ENCODE data around the gene MREG.

The MREG gene

DNA sequence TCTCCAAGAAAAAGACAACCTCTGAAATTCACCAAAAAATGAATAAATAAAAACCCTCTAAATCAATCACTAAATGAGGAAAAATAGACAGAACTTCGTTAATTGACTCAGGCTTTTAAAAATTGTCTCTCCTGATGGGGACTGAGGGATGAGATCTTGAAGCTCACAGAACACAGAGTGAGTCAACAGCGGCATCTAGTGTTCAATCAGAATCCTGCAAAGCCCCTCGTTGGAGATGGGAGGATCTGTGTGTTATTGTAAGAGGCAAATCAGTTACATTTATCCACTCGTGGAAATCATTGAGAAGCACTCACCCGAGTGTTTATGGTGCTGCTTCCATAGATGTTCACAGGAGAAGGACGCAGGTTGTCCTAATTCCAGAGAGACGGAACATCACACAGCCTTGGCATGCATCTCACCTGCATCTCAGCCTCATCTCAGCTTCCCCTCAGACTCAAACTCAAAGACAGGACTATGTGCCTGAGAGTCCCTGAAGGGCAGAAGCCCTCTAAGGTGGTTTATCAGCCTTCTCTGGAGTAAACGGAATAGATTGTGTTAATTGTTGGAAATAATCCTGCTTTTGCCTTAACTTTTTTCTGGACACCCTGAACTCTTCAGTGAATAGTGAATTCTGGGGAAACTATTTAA, 82.0 kb downstream of the MREG start:
- no CpG with 5 or more reads among the region's 8 CpGs for WGBS (ENCODE audit: extremely low coverage, insufficient coverage, insufficient read length)
- H3K14ac ChIP-seq (ENCODE audit: low read length) = no peak overlapping the region

GRCh38 chr2:215930505-215931253, 82.7 kb downstream of the MREG start:
- WGBS (ENCODE audit: extremely low coverage, insufficient coverage, insufficient read length) = no CpG with 5 or more reads among the region's 8 CpGs
- Histone ChIP-seq H2BK120ac (ENCODE audit: insufficient read depth, low read length, poor library complexity) (peak overlapping the region; percentile 56), H4K12ac (ENCODE audit: low read depth, low read length) (no peak overlapping the region), H3K79me2 (ENCODE audit: control insufficient read depth, insufficient read depth, low read length, poor library complexity) (no peaks in the 10 kb centered on the region), H3K14ac (ENCODE audit: low read length) (no peak overlapping the region), H3K4me2 (ENCODE audit: low read length) (no peak overlapping the region), H3K36me3 (ENCODE audit: control insufficient read depth in 1 of 2, insufficient read depth in 2 of 2, low read length in 2 of 2) (no peaks in the 10 kb centered on the region), H4K91ac (ENCODE audit: low read depth, low read length) (peak overlapping the region; percentile 15), H4K8ac (ENCODE audit: low read depth, low read length) (peak overlapping the region; percentile 13), H3K18ac (ENCODE audit: low read length) (no peak overlapping the region), H2BK12ac (ENCODE audit: low read length) (no peak overlapping the region), H2BK5ac (ENCODE audit: low read depth, low read length, poor library complexity) (no peak overlapping the region), H3K4me3 (ENCODE audit: low read depth, low read length) (no peak overlapping the region), H3K9ac (ENCODE audit: low read length) (no peak overlapping the region), H3K79me1 (ENCODE audit: low read length) (peaks cover 11% of the 10 kb centered on the region), H3K27me3 (ENCODE audit: insufficient read depth, low read length) (no peaks in the 10 kb centered on the region), H3K4me1 (ENCODE audit: control insufficient read depth in 1 of 2, insufficient read depth in 2 of 2, low read length in 2 of 2) (peaks cover 7 to 13% of the 10 kb centered on the region in 2 experiments), H3K4ac (ENCODE audit: low read depth, low read length) (no peak overlapping the region), H2AK5ac (ENCODE audit: low read length) (no peak overlapping the region), H3K9me3 (ENCODE audit: insufficient read depth, low read depth, low read length) (no peaks in the 10 kb centered on the region), H3K27ac (ENCODE audit: low read depth, low read length) (peak overlapping the region; percentile 83), H3K23ac (ENCODE audit: low read length) (no peak overlapping the region), H2AFZ (ENCODE audit: insufficient read depth, low read length, poor library complexity) (no peak overlapping the region)
- peak; percentile 73 to 97 for DNase-seq

More for the DNA sequence above, 82.0 kb downstream of the MREG start:
- Histone ChIP-seq H3K36me3 (ENCODE audit: control insufficient read depth in 1 of 2, insufficient read depth in 2 of 2, low read length in 2 of 2) (no peaks in the 10 kb centered on the region), H2BK120ac (ENCODE audit: insufficient read depth, low read length, poor library complexity) (no peak overlapping the region), H3K27me3 (ENCODE audit: insufficient read depth, low read length) (no peaks in the 10 kb centered on the region), H3K4me3 (ENCODE audit: low read depth, low read length) (no peak overlapping the region), H3K9ac (ENCODE audit: low read length) (no peak overlapping the region), H3K18ac (ENCODE audit: low read length) (no peak overlapping the region), H3K23ac (ENCODE audit: low read length) (no peak overlapping the region), H4K12ac (ENCODE audit: low read depth, low read length) (no peak overlapping the region), H3K79me1 (ENCODE audit: low read length) (peaks cover 11% of the 10 kb centered on the region), H2BK12ac (ENCODE audit: low read length) (peak overlapping the region; percentile 91), H2BK5ac (ENCODE audit: low read depth, low read length, poor library complexity) (peak overlapping the region; percentile 72), H4K91ac (ENCODE audit: low read depth, low read length) (peak overlapping the region; percentile 51), H3K4ac (ENCODE audit: low read depth, low read length) (no peak overlapping the region), H4K8ac (ENCODE audit: low read depth, low read length) (peak overlapping the region; percentile 1), H3K27ac (ENCODE audit: low read depth, low read length) (no peak overlapping the region), H2AFZ (ENCODE audit: insufficient read depth, low read length, poor library complexity) (no peak overlapping the region), H3K9me3 (ENCODE audit: insufficient read depth, low read depth, low read length) (no peaks in the 10 kb centered on the region), H3K4me1 (ENCODE audit: control insufficient read depth in 1 of 2, insufficient read depth in 2 of 2, low read length in 2 of 2) (peaks cover 7 to 13% of the 10 kb centered on the region in 2 experiments), H3K4me2 (ENCODE audit: low read length) (no peak overlapping the region), H2AK5ac (ENCODE audit: low read length) (peak overlapping the region; percentile 84), H3K79me2 (ENCODE audit: control insufficient read depth, insufficient read depth, low read length, poor library complexity) (no peaks in the 10 kb centered on the region)
- peak; percentile 82 to 94 for DNase-seq

DNA sequence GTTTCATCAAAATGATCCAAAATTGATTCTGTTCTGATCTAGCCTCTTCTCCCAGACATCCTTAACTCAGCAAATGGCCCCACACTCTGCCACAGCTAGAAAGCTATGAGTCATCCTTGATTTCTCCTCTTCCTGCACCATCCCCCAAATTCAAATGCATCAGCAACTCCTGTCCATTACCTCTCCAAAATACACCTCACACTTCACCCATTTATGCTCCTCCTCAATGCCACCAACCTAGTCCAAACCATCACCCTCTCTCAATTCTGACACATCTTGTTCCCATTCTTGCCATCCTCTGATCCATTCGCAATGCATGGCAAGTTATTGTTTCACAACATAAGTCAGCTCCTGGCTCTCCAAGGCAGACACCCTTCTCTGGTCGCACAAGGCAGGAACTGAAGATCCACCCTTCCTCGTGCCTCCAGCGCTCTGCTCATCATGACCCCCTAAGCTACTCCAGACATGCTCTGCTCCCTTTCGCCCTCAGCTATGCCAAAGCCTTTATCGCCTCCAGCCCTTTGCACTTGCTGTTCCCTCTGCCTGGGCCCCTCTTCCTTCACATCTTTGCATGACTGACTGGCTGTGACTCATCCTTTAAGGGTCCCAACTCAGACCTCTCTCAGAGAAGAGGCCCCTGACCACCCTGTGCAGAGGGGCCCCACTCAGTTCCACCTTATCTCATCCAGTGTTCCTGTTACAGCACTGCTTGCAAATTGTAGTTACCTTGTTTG, 83.6 kb downstream of the MREG start:
- Histone ChIP-seq H4K8ac (ENCODE audit: low read depth, low read length) (peak overlapping the region; percentile 0), H3K9me3 (ENCODE audit: insufficient read depth, low read depth, low read length) (no peaks in the 10 kb centered on the region), H3K27ac (ENCODE audit: low read depth, low read length) (peak overlapping the region; percentile 83), H3K4ac (ENCODE audit: low read depth, low read length) (no peak overlapping the region), H3K4me2 (ENCODE audit: low read length) (no peak overlapping the region), H3K14ac (ENCODE audit: low read length) (peak overlapping the region; percentile 7), H3K27me3 (ENCODE audit: insufficient read depth, low read length) (no peaks in the 10 kb centered on the region), H2BK120ac (ENCODE audit: insufficient read depth, low read length, poor library complexity) (peak overlapping the region; percentile 4), H3K4me3 (ENCODE audit: low read depth, low read length) (no peak overlapping the region), H2AK5ac (ENCODE audit: low read length) (peak overlapping the region; percentile 28), H3K79me2 (ENCODE audit: control insufficient read depth, insufficient read depth, low read length, poor library complexity) (no peaks in the 10 kb centered on the region), H4K91ac (ENCODE audit: low read depth, low read length) (peak overlapping the region; percentile 15), H3K36me3 (ENCODE audit: control insufficient read depth in 1 of 2, insufficient read depth in 2 of 2, low read length in 2 of 2) (no peaks in the 10 kb centered on the region), H2BK12ac (ENCODE audit: low read length) (peak overlapping the region; percentile 34), H4K12ac (ENCODE audit: low read depth, low read length) (no peak overlapping the region), H2AFZ (ENCODE audit: insufficient read depth, low read length, poor library complexity) (no peak overlapping the region), H2BK5ac (ENCODE audit: low read depth, low read length, poor library complexity) (peak overlapping the region; percentile 3), H3K4me1 (ENCODE audit: control insufficient read depth in 1 of 2, insufficient read depth in 2 of 2, low read length in 2 of 2) (peaks cover 7 to 13% of the 10 kb centered on the region in 2 experiments), H3K23ac (ENCODE audit: low read length) (no peak overlapping the region), H3K9ac (ENCODE audit: low read length) (no peak overlapping the region), H3K79me1 (ENCODE audit: low read length) (peaks cover 11% of the 10 kb centered on the region), H3K18ac (ENCODE audit: low read length) (no peak overlapping the region)
- peak in 1 of 2 donors; percentile 18 for DNase-seq
- WGBS (ENCODE audit: extremely low coverage, insufficient coverage, insufficient read length) = no CpG with 5 or more reads among the region's 6 CpGs

DNA sequence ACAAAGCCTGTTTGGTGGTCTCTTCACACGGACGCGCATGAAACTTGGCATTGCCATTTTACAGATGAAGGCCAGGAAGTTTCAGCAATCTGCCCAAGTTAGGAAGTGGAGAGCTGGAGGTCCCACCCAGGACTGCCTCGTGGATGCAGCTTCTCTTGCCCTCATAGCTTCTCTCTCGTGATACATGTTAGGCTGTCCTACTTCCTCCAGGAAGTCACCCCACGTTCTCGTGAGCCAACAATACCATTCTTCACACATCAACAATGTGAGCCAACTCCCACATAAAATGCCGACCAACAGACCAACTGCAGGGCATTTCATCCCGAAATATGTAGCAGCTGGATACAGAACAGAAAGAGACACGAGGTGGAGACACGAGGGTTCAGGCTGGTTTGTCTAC, 85.3 kb downstream of the MREG start:
- Histone ChIP-seq H4K91ac (ENCODE audit: low read depth, low read length) (peak overlapping the region; percentile 13), H4K8ac (ENCODE audit: low read depth, low read length) (no peak overlapping the region), H3K79me1 (ENCODE audit: low read length) (peaks cover 11% of the 10 kb centered on the region), H3K4ac (ENCODE audit: low read depth, low read length) (no peak overlapping the region), H3K27ac (ENCODE audit: low read depth, low read length) (no peak overlapping the region), H2BK5ac (ENCODE audit: low read depth, low read length, poor library complexity) (no peak overlapping the region), H3K9ac (ENCODE audit: low read length) (no peak overlapping the region), H3K4me3 (ENCODE audit: low read depth, low read length) (no peak overlapping the region), H2BK120ac (ENCODE audit: insufficient read depth, low read length, poor library complexity) (peak overlapping the region; percentile 4), H3K4me2 (ENCODE audit: low read length) (no peak overlapping the region), H2AFZ (ENCODE audit: insufficient read depth, low read length, poor library complexity) (no peak overlapping the region), H3K18ac (ENCODE audit: low read length) (peak overlapping the region; percentile 32), H4K12ac (ENCODE audit: low read depth, low read length) (no peak overlapping the region), H3K4me1 (ENCODE audit: control insufficient read depth in 1 of 2, insufficient read depth in 2 of 2, low read length in 2 of 2) (peaks cover 7 to 13% of the 10 kb centered on the region in 2 experiments), H3K36me3 (ENCODE audit: control insufficient read depth in 1 of 2, insufficient read depth in 2 of 2, low read length in 2 of 2) (no peaks in the 10 kb centered on the region), H3K27me3 (ENCODE audit: insufficient read depth, low read length) (no peaks in the 10 kb centered on the region), H2AK5ac (ENCODE audit: low read length) (peak overlapping the region; percentile 22), H3K14ac (ENCODE audit: low read length) (no peak overlapping the region), H3K23ac (ENCODE audit: low read length) (no peak overlapping the region), H2BK12ac (ENCODE audit: low read length) (peak overlapping the region; percentile 39), H3K9me3 (ENCODE audit: insufficient read depth, low read depth, low read length) (no peaks in the 10 kb centered on the region), H3K79me2 (ENCODE audit: control insufficient read depth, insufficient read depth, low read length, poor library complexity) (no peaks in the 10 kb centered on the region)
- no peak for DNase-seq
- WGBS (ENCODE audit: extremely low coverage, insufficient coverage, insufficient read length) = no CpG with 5 or more reads among the region's 11 CpGs
